H1 (cell line): Measurements from ENCODE around the gene G6PC1. TPM values are rescaled to one million over a fixed set of nuclear protein-coding genes. Genes with fewer than 3 reads are reported as not detected.

ENCODE experiments used
- CTCF ChIA-PET: fragments of 300-600 bp; sonication (Branson Sonifier 250); formaldehyde crosslinking; loops from one replicate; lab custom pipeline; 2021; ENCODE audit not compliant: partially characterized antibody; lab: Charles Lee
- POLR2A ChIA-PET: fragments of 300-600 bp; sonication (Branson Sonifier 250); formaldehyde crosslinking; loops from one replicate; lab custom pipeline; 2021; ENCODE audit warnings: inconsistent platforms; ENCODE audit not compliant: partially characterized antibody; lab: Charles Lee
- DNase-seq, 2 experiments: peaks; one replicate each; pipeline versions ENCODE4 v3.0.0 to v3.0.0-alpha.2; 2010 to 2022; ENCODE audit warnings: low spot score in 2 of 2, low read depth in 1 of 2, mixed read lengths in 1 of 2
- FAIRE-seq: peaks from 2 replicates; lab custom pipeline; 2011; peaks lifted over from hg19 to GRCh38; lab: Jason Lieb, UNC
- H2AFZ ChIP-seq: 2 replicates; pipeline ENCODE4 v1.8.1; 2012; ENCODE audit warnings: low read length, inconsistent platforms
- H2AK5ac ChIP-seq: 2 replicates; pipeline ENCODE4 v1.6.1; 2013; ENCODE audit warnings: low read depth, low read length
- H2BK120ac ChIP-seq: replicated peaks from 2 replicates; pipeline ENCODE3; 2013; ENCODE audit warnings: low read depth, low read length, inconsistent platforms
- H2BK12ac ChIP-seq: 2 replicates; pipeline ENCODE4 v1.6.1; 2013; ENCODE audit warnings: low read depth, low read length
- H2BK15ac ChIP-seq: 2 replicates; pipeline ENCODE4 v1.6.1; 2013; ENCODE audit warnings: low read length
- H2BK20ac ChIP-seq: 2 replicates; pipeline ENCODE4 v1.6.1; 2013; ENCODE audit warnings: low read length
- H2BK5ac ChIP-seq: 2 replicates; pipeline ENCODE4 v1.6.1; 2013; ENCODE audit warnings: low read depth, low read length
- H3K14ac ChIP-seq: 2 replicates; pipeline ENCODE4 v1.6.1; 2013; ENCODE audit warnings: inconsistent platforms; ENCODE audit not compliant: insufficient read length
- H3K18ac ChIP-seq: 2 replicates; pipeline ENCODE4 v1.6.1; 2013; ENCODE audit warnings: low read length; ENCODE audit errors: extremely low read depth
- H3K23ac ChIP-seq: 2 replicates; pipeline ENCODE4 v1.6.1; 2013; ENCODE audit warnings: inconsistent platforms; ENCODE audit not compliant: insufficient read length
- H3K23me2 ChIP-seq: 2 replicates; pipeline ENCODE4 v1.6.1; 2013; ENCODE audit warnings: low read depth, low read length
- H3K27ac ChIP-seq: 2 replicates; pipeline ENCODE4 v1.6.1; 2011; ENCODE audit warnings: low read depth, low read length, inconsistent platforms
- H3K27me3 ChIP-seq, 4 experiments: replicated peaks in 1 of 4; 1 replicate in 1 of 4; 2 replicates in 3 of 4; pipeline versions ENCODE4 v1.6.1 to v1.8.1; 2011 to 2013; ENCODE audit warnings: low read length in 3 of 4, mild to moderate bottlenecking in 3 of 4, inconsistent platforms in 2 of 4, mixed read lengths in 2 of 4, moderate library complexity in 1 of 4; ENCODE audit not compliant: control insufficient read depth in 3 of 4, insufficient read depth in 3 of 4; ENCODE audit errors: extremely low read depth in 1 of 4
- H3K36me3 ChIP-seq, 4 experiments: 2 replicates each; pipeline versions ENCODE4 v1.6.1 to v1.8.1; 2011 to 2013; ENCODE audit warnings: mild to moderate bottlenecking in 4 of 4, low read length in 3 of 4, moderate library complexity in 2 of 4, control low read depth in 1 of 4, inconsistent platforms in 1 of 4; ENCODE audit not compliant: insufficient read depth in 4 of 4, control insufficient read depth in 2 of 4
- H3K4ac ChIP-seq: replicated peaks from 2 replicates; pipeline ENCODE3; 2013; ENCODE audit warnings: low read length, low read depth, mixed read lengths, inconsistent platforms; ENCODE audit not compliant: insufficient read length
- H3K4me1 ChIP-seq, 4 experiments: replicated peaks in 1 of 4; 1 replicate in 1 of 4; 2 replicates in 3 of 4; pipeline versions ENCODE4 v1.6.1 to v1.8.1; 2011 to 2013; ENCODE audit warnings: low read length in 3 of 4, inconsistent platforms in 2 of 4, mixed read lengths in 1 of 4; ENCODE audit not compliant: insufficient read depth in 4 of 4, control insufficient read depth in 3 of 4
- H3K4me2 ChIP-seq, 2 experiments: 2 replicates each; pipeline versions ENCODE4 v1.6.1 to v1.8.1; 2011 to 2013; ENCODE audit warnings: low read depth in 2 of 2, low read length in 2 of 2, control low read depth in 1 of 2, inconsistent platforms in 1 of 2, mild to moderate bottlenecking in 1 of 2; ENCODE audit not compliant: insufficient read depth in 1 of 2
- H3K4me3 ChIP-seq, 4 experiments: fragments of 200-600, 300-600 bp in 1 of 4; sonication (generic), shearing (Covaris generic), sonication (Bioruptor Twin) in 1 of 4; 2 replicates each; pipeline versions ENCODE4 v1.5.1 to v1.8.1; 2011 to 2016; ENCODE audit warnings: low read length in 4 of 4, low read depth in 3 of 4, control low read depth in 2 of 4, inconsistent platforms in 2 of 4, mild to moderate bottlenecking in 2 of 4, mixed read lengths in 1 of 4, moderate library complexity in 1 of 4; ENCODE audit not compliant: insufficient read depth in 2 of 4; ENCODE audit errors: extremely low read depth in 1 of 4
- H3K56ac ChIP-seq: replicated peaks from 2 replicates; pipeline ENCODE3; 2013; ENCODE audit warnings: low read depth, mild to moderate bottlenecking, mixed read lengths, low read length, inconsistent platforms; ENCODE audit not compliant: insufficient read length
- H3K79me1 ChIP-seq: 2 replicates; pipeline ENCODE4 v1.6.1; 2013; ENCODE audit warnings: low read depth, low read length, control low read depth
- H3K79me2 ChIP-seq, 2 experiments: 2 replicates each; pipeline versions ENCODE4 v1.6.1 to v1.8.1; 2012 to 2013; ENCODE audit warnings: low read length in 2 of 2, mild to moderate bottlenecking in 2 of 2, inconsistent platforms in 1 of 2; ENCODE audit not compliant: insufficient read depth in 2 of 2, control insufficient read depth in 1 of 2
- H3K9ac ChIP-seq, 4 experiments: replicated peaks in 1 of 4; 1 replicate in 1 of 4; 2 replicates in 3 of 4; pipeline versions ENCODE4 v1.6.1 to v1.8.1; 2011 to 2013; ENCODE audit warnings: low read depth in 3 of 4, low read length in 3 of 4, control low read depth in 2 of 4, mild to moderate bottlenecking in 2 of 4, moderate library complexity in 2 of 4, inconsistent platforms in 1 of 4; ENCODE audit errors: extremely low read depth in 1 of 4
- H3K9me3 ChIP-seq, 2 experiments: 2 replicates each; pipeline versions ENCODE4 v1.6.1 to v1.8.1; 2012 to 2013; ENCODE audit warnings: mild to moderate bottlenecking in 2 of 2, moderate library complexity in 2 of 2, control low read depth in 1 of 2, inconsistent platforms in 1 of 2, low read depth in 1 of 2, low read length in 1 of 2, mixed read lengths in 1 of 2; ENCODE audit not compliant: insufficient read depth in 2 of 2
- H4K20me1 ChIP-seq, 2 experiments: replicated peaks in 1 of 2; 2 replicates each; pipeline versions ENCODE3 to v1.8.1; 2011 to 2013; ENCODE audit warnings: inconsistent platforms in 2 of 2, low read length in 2 of 2, mild to moderate bottlenecking in 1 of 2; ENCODE audit not compliant: insufficient read depth in 2 of 2, control insufficient read depth in 1 of 2
- H4K5ac ChIP-seq: 2 replicates; pipeline ENCODE4 v1.6.1; 2013; ENCODE audit warnings: low read length, low read depth, mixed read lengths, inconsistent platforms; ENCODE audit not compliant: insufficient read length
- H4K8ac ChIP-seq: 2 replicates; pipeline ENCODE4 v1.8.0; 2013; ENCODE audit warnings: mild to moderate bottlenecking, moderate library complexity, low read length, inconsistent platforms; ENCODE audit not compliant: insufficient read depth; ENCODE audit errors: extremely low read depth
- H4K91ac ChIP-seq: replicated peaks from 2 replicates; pipeline ENCODE3; 2013; ENCODE audit warnings: low read length, mixed read lengths, inconsistent platforms; ENCODE audit not compliant: insufficient read length
- CHD1 ChIP-seq: IDR thresholded peaks from 2 replicates; pipeline ENCODE4 v1.6.1; 2012; ENCODE audit warnings: low read depth, low read length, improper control_type of control experiment
- TAF1 ChIP-seq: IDR thresholded peaks from 2 replicates; pipeline ENCODE4 v1.6.1; 2011; ENCODE audit warnings: mild to moderate bottlenecking, low read depth, low read length
- whole genome bisulfite sequencing, 2 experiments: shearing (Covaris generic) in 1 of 2; methylation state at CpG; one replicate each; pipeline versions ENCODE4 v1.1.6 to v1.1.7; 2013 to 2015; ENCODE audit warnings: low lambda C conversion rate in 2 of 2, mixed read lengths in 2 of 2, inconsistent platforms in 1 of 2, low coverage in 1 of 2, missing lambda C conversion rate in 1 of 2; ENCODE audit not compliant: insufficient replicate concordance in 2 of 2, insufficient coverage in 1 of 2, insufficient read length in 1 of 2; ENCODE audit errors: extremely low coverage in 1 of 2, missing lambda C conversion rate in 1 of 2; 5-methylcytosine and 5-hydroxymethylcytosine counted together
- polyA plus RNA-seq, 7 experiments: library from polyadenylated mRNA; depleted of rRNA in 3 of 7; stranded (reverse) in 5 of 7; unstranded in 2 of 7; fragments of >200 nt in 5 of 7; fragments of 200-250 nt in 2 of 7; gene quantifications; 1 replicate in 5 of 7; 2 replicates in 1 of 7; 4 replicates in 1 of 7; pipeline versions ENCODE4 v1.2.1 to v1.2.3, GENCODE V29; 2011 to 2013; ENCODE audit warnings: missing spikeins in 2 of 7, mixed read lengths in 2 of 7
- total RNA-seq: library from RNA; stranded (reverse); fragmentation: NEBNext Ultra II Directional; extraction: Animal tissue kit (Norgen Biotek cat#: 25700); gene quantifications from 2 replicates; pipeline ENCODE4 v1.2.1, GENCODE V29; 2021

The G6PC1 gene
- total and polyA plus RNA-seq, 2 of the 8 experiments (the other 6 are each of a cell fraction or from before 2014, with no cell fraction given), result 0.02 TPM; not detected in 1

DNA sequence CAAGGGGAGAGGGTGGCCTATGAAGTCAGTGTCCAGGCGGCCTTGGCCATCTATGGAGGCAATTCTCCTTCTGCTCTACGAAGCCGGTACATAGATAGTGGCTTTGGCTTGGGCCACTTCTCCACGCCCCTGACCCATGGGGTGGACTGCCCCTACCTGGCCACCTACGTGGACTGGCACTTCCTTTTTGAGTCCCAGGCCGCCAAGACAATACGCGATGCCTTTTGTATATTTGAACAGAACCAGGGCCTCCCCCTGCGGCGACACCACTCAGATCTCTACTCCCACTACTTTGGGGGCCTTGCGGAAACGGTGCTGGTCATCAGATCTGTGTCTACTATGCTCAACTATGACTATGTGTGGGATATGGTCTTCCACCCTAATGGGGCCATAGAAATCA lies 32.3 kb upstream of the G6PC1 start:
- Histone ChIP-seq H3K27ac (no peak overlapping the region), H2BK5ac (no peak overlapping the region), H3K4me3 (no peak overlapping the region), H4K8ac (no peak overlapping the region; the same call in 1 of the 2 replicates), H2BK20ac (no peak overlapping the region), H3K79me1 (no peaks in the 10 kb centered on the region), H2BK120ac (no peak overlapping the region), H3K23ac (no peak overlapping the region), H3K36me3 (no peaks in the 10 kb centered on the region), H2BK15ac (no peak overlapping the region), H3K18ac (no peak overlapping the region), H3K23me2 (no peaks in the 10 kb centered on the region), H2AK5ac (no peak overlapping the region), H3K4ac (no peak overlapping the region), H3K27me3 (no peaks in the 10 kb centered on the region), H4K20me1 (no peaks in the 10 kb centered on the region), H3K9ac (no peak overlapping the region), H3K4me2 (no peak overlapping the region), H4K5ac (no peak overlapping the region), H3K14ac (no peak overlapping the region), H2BK12ac (no peak overlapping the region), H4K91ac (no peak overlapping the region), H3K4me1 (no peaks in the 10 kb centered on the region), H3K79me2 (no peaks in the 10 kb centered on the region), H3K56ac (no peak overlapping the region), H2AFZ (no peak overlapping the region), H3K9me3 (peaks cover 2 to 11% of the 10 kb centered on the region in 2 experiments; a peak in 1 of 4 replicates)
- ChIA-PET CTCF (interaction anchor here (1.3 kb wide), 1 partner anchor 43 kb away, joined by 3 read pairs; no protein-coding TSS in a partner anchor), POLR2A (interaction anchor here (1.0 to 1.3 kb wide), 2 partner anchors 19 to 23 kb away, joined by 3 read pairs; no protein-coding TSS in a partner anchor)
- no peak for TF ChIP-seq TAF1
- TF ChIP-seq CHD1, result no peak
- WGBS, 2 experiments, result 95% methylated on average over 12 of the region's 12 CpGs; no CpG with 5 or more reads in 1 of the 2 experiments
- FAIRE-seq, result no peak
- DNase-seq, result no peak
